GM20000 (cell line): ENCODE data around the gene RHCE.
"Not testable (repeated sequence)": the region's sequence is repeated elsewhere in the genome, so short reads cannot be mapped to it uniquely, and the experiment has no call there.

Experiments
- DNase-seq: peaks from one replicate; pipeline ENCODE4 v3.0.0; 2012; ENCODE audit warnings: low spot score

Gene RHCE

DNA sequence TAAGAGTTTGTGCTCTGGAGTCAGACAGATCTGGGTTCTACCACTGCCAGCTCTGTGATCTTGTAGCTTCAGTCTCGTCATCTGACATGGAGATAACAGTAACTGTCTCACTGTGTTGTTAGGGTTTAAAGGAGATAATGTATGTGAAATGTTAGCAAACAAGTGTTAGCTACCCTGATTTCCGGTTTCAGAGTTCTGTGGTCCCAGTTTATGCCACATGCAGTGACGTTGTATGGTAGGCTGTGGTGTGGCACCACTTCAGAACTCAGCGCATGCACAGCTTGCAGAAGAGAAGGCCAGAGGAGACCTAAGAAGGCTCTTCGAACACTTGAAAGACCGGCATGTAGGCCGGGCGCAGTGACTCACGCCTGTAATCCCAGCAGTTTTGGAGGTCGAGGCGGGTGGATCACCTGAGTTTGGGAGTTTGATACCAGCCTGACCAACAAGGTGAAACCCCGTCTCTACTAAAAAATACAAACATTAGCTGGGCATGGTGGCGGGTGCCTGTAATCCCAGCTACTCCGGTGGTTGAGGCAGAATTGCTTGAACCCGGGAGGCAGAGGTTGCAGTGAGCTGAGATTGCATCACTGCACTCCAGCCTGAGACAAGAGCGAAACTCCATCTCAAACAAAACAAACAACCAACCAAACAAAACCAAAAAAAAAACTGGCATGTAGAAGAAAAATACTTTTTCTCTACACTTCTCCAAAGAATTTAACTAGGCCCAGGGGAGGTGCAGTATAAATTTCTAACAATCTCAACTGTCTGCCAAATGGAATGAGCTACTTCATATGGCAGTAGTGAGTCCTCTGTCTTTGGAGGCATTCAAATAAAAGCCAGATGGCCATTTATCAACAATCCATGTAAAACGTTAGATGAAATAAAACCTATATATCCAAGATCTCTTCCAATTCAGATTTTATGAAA is 92.5 kb downstream of the RHCE start:
- not testable (repeated sequence) for DNase-seq

GRCh38 chr1:25324407-25324806 is 96.2 kb downstream of the RHCE start:
- not testable (repeated sequence) for DNase-seq

GRCh38 chr1:25322127-25322526 is 98.5 kb downstream of the RHCE start:
- DNase-seq, result not testable (repeated sequence)

DNA sequence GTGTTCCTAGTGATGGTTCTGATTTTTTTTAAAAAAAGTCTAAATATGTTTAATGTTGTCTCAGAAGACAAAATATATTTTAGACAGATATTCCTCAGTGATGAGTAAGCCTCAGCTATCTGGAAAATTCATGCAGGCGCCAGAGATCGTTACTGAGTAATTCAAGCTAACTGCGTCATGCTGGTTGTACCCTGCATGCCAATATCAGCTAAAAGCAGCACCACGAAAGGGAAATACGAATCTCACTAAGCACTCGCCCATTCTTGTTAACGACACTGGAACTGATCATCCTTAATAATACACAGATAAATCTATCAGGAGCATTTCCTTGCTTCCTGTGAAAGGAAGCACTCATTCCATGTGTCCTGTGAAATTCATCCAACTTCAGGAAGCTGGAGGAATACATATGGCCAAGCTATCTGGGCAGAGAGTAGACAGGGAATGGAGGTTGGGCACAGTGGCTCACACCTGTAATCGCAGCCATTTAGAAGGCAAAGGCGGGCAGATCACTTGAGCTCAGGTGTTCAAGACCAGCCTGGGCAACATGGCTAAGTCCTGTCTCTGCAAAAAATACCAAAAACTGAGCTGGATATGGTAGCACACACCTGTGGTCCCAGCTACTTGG is 100.2 kb downstream of the RHCE start:
- not testable (repeated sequence) for DNase-seq

DNA sequence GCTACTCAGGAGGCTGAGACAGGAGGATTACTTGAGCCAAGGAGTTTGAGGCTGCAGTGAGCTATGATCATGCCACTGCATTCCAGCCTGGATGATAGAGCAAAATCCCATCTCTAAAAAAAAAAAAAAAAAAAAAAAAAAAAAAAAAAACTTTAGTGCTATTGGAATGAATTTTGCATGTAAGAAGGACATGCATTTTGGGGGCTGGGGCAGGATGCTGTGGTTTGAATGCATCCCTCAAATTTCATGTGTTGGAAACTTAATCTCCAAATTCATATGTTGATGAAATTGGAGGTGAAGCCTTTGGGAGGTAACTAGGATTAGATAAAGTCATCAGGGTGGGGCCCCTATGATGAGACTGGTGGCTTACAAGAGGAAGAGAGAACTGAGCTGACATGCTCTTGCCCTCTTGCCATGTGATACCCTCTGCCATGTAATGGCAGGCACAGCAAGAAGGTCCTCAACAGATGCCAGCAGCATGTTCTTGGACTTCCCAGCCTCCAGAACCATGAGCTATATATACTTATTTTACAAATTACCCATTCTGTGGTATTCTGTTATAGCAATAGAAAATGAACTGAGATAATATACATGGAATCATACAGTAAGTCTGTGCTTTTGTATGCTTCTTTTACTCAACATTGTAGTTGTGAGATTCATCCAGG is 107.7 kb downstream of the RHCE start:
- DNase-seq, result not testable (repeated sequence)
